ENCODE results near the gene SYT11.
"Not testable (repeated sequence)": the region's sequence is repeated elsewhere in the genome, so short reads cannot be mapped to it uniquely, and the experiment has no call there.

The SYT11 gene

DNA sequence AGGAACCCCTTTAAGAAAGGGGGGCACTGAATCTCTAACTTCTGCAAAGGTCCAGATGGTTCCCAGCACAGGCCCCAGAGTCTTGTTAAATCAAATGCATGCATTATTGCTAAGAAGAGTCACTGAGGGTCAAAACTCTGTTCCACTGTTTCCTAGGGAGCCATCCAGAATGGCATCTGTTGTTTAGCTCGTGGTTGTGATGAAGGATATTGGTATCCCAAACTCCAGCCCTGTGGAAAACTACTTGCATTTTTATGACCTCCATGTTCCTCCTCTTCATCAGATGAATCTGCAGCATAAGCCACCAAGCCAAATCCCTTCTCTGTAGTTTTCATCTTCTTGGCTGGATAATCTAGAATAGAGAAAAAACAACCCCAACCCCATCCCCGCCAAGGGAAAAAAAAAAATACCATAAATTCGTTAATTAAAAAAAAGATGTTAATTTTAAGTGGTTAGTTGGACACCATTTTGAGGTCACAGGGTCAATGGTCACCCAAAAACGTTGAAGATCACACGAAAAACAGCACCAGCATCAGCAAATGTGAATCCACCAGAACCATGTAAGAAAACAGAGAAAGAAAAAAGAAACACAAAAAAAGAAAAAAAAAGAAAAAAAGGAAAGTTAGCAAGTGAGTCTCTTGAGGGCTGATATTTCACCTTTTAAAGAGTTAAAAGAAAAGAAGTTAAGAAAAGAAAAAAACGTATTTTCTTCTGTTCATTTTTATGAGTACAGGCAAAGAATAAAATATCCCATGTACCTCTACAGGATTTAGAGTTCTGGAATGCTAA is 54.8 kb downstream of the SYT11 start:
- peaks cover 27% of the 10 kb centered on the region for H3K4me1 Mint-ChIP-seq
- no peaks in the 10 kb centered on the region for H3K9me3 Mint-ChIP-seq
- DNase-seq (ENCODE audit: low spot score in 2 of 2) (no peak), ATAC-seq (replicated peaks; ENCODE audit: extremely low read depth, poor library complexity, severe bottlenecking) (no peak)
- H3K27ac Mint-ChIP-seq (ENCODE audit: low read depth) = peak overlapping the region; percentile 45
- no peaks in the 10 kb centered on the region for H3K27me3 Mint-ChIP-seq
- no peak overlapping the region for H3K4me3 Mint-ChIP-seq
- peaks cover 76% of the 10 kb centered on the region for H3K36me3 Mint-ChIP-seq (ENCODE audit: insufficient read depth)

DNA sequence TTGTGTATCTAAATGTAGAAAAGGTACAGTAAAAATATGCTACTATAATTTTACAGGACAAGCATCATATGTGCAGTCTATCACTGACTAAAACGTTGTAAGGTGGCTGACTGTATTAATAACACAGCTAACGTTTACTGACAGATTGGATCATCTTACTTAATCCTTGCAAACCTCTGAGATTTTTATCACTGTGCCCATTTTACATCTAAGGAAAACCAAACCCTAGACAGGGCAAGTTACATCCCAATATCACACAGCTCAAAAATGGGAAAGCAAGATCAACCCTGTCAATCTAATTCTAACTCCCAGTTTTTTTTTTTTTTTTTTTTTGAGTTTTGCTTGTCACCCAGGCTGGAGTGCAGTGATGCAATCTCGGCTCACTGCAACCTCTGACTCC is 59.3 kb downstream of the SYT11 start:
- ATAC-seq (replicated peaks; ENCODE audit: extremely low read depth, poor library complexity, severe bottlenecking) = no peak
- Mint-ChIP-seq H3K27ac (ENCODE audit: low read depth) (no peak overlapping the region), H3K27me3 (no peaks in the 10 kb centered on the region), H3K9me3 (no peaks in the 10 kb centered on the region), H3K4me1 (peaks cover 12% of the 10 kb centered on the region), H3K36me3 (ENCODE audit: insufficient read depth) (peaks cover 94% of the 10 kb centered on the region), H3K4me3 (no peak overlapping the region)
- DNase-seq (ENCODE audit: low spot score in 2 of 2) = no peak

DNA sequence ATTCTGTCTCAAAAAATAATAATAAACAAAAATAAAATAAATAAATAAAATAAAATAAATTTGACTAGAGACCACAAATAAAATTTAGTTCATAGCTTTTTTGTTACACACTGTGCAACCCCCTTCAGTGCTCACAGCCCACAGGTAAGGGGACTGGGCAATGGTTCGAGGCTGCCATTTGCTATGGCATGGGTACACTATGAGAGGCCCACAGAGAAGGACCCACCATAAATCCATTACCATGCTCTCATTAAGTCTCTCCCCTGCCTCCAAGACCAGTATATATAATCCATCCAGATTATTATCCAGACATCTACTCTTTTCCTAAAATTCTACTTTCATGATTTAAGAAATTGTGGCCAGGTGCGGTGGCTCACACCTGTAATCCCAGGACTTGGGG is 60.4 kb downstream of the SYT11 start:
- DNase-seq (ENCODE audit: low spot score in 2 of 2) (no peak), ATAC-seq (replicated peaks; ENCODE audit: extremely low read depth, poor library complexity, severe bottlenecking) (no peak)
- Mint-ChIP-seq H3K4me3 (no peak overlapping the region), H3K27me3 (no peaks in the 10 kb centered on the region), H3K9me3 (no peaks in the 10 kb centered on the region), H3K36me3 (ENCODE audit: insufficient read depth) (peaks cover 93% of the 10 kb centered on the region), H3K4me1 (peaks cover 12% of the 10 kb centered on the region), H3K27ac (ENCODE audit: low read depth) (no peak overlapping the region)

DNA sequence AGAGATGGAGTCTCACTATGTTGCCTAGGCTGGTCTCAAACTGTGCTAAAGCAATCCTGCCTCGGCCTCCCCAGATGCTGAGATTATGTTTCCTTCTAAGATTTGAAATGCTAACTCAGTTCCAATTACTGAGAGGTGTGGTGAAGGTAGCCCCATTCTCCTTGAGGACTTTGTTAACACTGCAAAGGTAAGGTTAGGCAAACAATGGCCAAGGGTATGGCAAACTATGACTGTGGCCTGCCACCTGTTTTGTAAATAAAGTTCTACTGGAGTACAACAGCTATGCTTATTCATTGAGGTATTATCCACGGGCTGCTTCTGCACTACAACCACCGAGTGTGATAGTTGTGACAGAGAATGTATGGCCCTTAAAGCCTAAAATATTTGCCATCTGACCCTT is 61.4 kb downstream of the SYT11 start:
- ATAC-seq (replicated peaks; ENCODE audit: extremely low read depth, poor library complexity, severe bottlenecking) (no peak), DNase-seq (ENCODE audit: low spot score in 2 of 2) (no peak)
- H3K4me3 Mint-ChIP-seq = no peak overlapping the region
- no peak overlapping the region for H3K27ac Mint-ChIP-seq (ENCODE audit: low read depth)
- no peaks in the 10 kb centered on the region for H3K27me3 Mint-ChIP-seq
- H3K4me1 Mint-ChIP-seq = peaks cover 12% of the 10 kb centered on the region
- no peaks in the 10 kb centered on the region for H3K9me3 Mint-ChIP-seq
- H3K36me3 Mint-ChIP-seq (ENCODE audit: insufficient read depth) = peaks cover 92% of the 10 kb centered on the region

DNA sequence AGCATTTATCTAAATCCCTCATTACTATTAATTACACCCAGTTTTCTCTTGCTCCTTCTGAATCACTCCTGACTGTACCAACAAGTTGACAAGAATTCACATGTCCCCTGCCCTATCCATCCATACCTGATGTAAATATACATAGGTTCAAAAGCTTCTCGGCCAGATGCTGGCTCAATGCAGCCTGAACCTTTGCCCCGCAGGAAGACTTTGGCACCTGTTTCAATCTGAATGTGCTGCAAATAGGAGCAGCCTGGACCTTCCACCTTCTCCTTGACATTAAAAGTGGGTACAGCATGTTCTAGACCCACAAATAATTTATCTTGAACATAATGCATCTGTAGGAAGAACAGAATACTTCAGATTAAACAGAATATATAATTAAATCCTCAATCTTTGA is 66.1 kb downstream of the SYT11 start:
- Mint-ChIP-seq H3K36me3 (ENCODE audit: insufficient read depth) (peaks cover 89% of the 10 kb centered on the region), H3K27me3 (no peaks in the 10 kb centered on the region), H3K4me1 (peaks cover 18% of the 10 kb centered on the region), H3K4me3 (no peak overlapping the region), H3K27ac (ENCODE audit: low read depth) (no peak overlapping the region), H3K9me3 (no peaks in the 10 kb centered on the region)
- ATAC-seq (replicated peaks; ENCODE audit: extremely low read depth, poor library complexity, severe bottlenecking) = no peak
- DNase-seq (ENCODE audit: low spot score in 2 of 2) = no peak

DNA sequence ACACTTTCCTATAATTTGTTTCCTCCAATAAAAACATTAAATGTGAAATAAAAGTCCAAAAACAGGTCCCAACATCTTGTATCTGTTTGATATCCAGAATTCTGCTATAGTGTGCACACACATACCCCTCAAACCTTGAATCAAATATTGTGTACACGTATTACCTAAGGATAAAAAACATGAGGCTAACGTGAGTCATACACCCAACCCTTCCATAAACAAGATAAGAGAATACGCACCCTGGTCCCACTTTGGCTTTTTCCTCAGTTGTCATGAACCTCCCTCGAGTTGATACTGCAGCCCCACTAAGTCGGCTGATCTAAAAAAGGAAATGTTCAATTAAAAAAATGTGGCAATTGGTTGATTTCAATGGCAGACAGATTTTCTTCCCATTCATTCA is 69.7 kb downstream of the SYT11 start:
- no peak overlapping the region for H3K4me3 Mint-ChIP-seq

DNA sequence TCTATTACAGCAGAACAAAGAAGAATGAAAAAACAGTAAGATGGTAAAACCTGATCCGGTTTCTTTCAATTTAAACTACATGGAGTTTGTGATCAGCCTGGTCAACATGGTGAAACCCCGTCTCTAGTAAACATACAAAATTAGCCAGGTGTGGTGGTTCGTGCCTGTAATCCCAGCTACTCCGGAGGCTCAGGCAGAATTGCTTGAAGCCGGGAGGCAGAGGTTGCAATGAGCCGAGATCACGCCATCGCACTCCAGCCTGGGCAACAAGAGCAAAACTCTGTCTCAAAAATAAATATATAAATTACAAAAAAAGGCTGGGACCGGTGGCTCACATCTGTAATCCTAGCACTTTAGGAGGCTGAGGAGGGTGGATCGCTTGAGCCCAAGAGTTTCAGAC is 71.4 kb downstream of the SYT11 start:
- peaks cover 25% of the 10 kb centered on the region for H3K4me1 Mint-ChIP-seq
- H3K36me3 Mint-ChIP-seq (ENCODE audit: insufficient read depth) = peaks cover 56% of the 10 kb centered on the region
- H3K4me3 Mint-ChIP-seq = peak overlapping the region; percentile 13
- not testable (repeated sequence) for DNase-seq (ENCODE audit: low spot score in 2 of 2); H3K9me3 Mint-ChIP-seq; H3K27me3 Mint-ChIP-seq; ATAC-seq (replicated peaks; ENCODE audit: extremely low read depth, poor library complexity, severe bottlenecking)
- H3K27ac Mint-ChIP-seq (ENCODE audit: low read depth) = peak overlapping the region; percentile 90

More for the DNA sequence above, 69.7 kb downstream of the SYT11 start:
- peaks cover 25% of the 10 kb centered on the region for H3K4me1 Mint-ChIP-seq
- H3K9me3 Mint-ChIP-seq = no peaks in the 10 kb centered on the region
- peak overlapping the region; percentile 6 for H3K27ac Mint-ChIP-seq (ENCODE audit: low read depth)
- H3K36me3 Mint-ChIP-seq (ENCODE audit: insufficient read depth) = peaks cover 72% of the 10 kb centered on the region
- ATAC-seq (replicated peaks; ENCODE audit: extremely low read depth, poor library complexity, severe bottlenecking) = no peak
- no peak for DNase-seq (ENCODE audit: low spot score in 2 of 2)
- no peaks in the 10 kb centered on the region for H3K27me3 Mint-ChIP-seq

DNA sequence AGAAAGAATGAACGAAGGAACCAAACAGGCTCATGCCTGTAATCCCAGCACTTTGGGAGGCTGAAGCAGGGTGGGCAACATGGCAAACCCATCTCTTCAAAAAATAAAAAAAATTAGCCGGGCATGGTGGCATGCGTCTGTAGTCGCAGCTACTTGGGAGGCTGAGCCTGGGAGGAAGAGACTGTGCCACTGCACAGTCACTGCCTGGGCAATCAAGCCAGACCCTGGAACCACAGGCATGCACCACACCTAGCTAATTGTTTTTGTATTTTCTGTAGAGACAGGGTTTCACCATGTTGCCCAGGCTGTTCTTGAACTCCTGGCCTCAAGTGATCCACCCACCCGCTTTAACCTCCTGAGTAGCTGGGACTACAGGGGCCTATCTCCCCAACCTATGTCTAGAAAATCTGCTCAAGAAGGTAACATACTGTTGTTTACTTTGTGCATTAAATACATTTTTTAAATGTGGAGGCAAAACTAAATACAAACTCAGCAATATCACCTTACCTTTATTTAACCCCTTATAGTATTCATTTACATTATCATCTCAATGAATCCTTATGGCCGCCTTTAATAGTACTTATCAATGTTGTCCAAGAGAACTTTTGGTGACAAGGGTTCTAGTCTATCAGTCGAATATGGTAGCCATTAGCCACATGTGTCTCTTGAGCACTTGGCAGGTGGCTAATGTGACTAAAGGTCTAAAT is 72.1 kb downstream of the SYT11 start:
- Mint-ChIP-seq H3K4me3 (no peak overlapping the region), H3K27ac (ENCODE audit: low read depth) (peak overlapping the region; percentile 90), H3K27me3 (no peaks in the 10 kb centered on the region), H3K4me1 (peaks cover 25% of the 10 kb centered on the region), H3K9me3 (no peaks in the 10 kb centered on the region), H3K36me3 (ENCODE audit: insufficient read depth) (peaks cover 49% of the 10 kb centered on the region)
- no peak for ATAC-seq (replicated peaks; ENCODE audit: extremely low read depth, poor library complexity, severe bottlenecking)
- no peak for DNase-seq (ENCODE audit: low spot score in 2 of 2)

DNA sequence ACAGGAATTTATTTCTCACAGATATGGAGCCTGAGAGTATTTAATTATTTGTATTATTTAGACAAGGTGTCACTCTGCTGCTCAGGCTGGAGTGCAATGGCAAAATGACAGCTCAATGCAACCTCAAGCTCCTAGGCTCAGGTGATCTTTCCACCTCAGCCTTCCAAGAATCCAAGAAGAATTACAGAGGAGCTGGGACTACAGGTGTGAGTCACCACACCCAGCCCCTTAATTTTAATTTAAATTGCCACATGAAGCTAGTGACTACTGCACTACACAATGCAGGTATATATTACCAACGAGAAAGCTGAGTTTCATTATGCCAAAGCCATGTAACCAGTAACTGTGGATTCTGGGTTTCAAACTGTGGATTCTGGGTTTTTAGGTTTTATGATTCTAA is 72.7 kb downstream of the SYT11 start:
- ATAC-seq (replicated peaks; ENCODE audit: extremely low read depth, poor library complexity, severe bottlenecking) (no peak), DNase-seq (ENCODE audit: low spot score in 2 of 2) (no peak)
- no peaks in the 10 kb centered on the region for H3K27me3 Mint-ChIP-seq
- H3K9me3 Mint-ChIP-seq = no peaks in the 10 kb centered on the region
- H3K36me3 Mint-ChIP-seq (ENCODE audit: insufficient read depth) = peaks cover 43% of the 10 kb centered on the region
- peaks cover 25% of the 10 kb centered on the region for H3K4me1 Mint-ChIP-seq
- H3K4me3 Mint-ChIP-seq = no peak overlapping the region
- H3K27ac Mint-ChIP-seq (ENCODE audit: low read depth) = no peak overlapping the region

DNA sequence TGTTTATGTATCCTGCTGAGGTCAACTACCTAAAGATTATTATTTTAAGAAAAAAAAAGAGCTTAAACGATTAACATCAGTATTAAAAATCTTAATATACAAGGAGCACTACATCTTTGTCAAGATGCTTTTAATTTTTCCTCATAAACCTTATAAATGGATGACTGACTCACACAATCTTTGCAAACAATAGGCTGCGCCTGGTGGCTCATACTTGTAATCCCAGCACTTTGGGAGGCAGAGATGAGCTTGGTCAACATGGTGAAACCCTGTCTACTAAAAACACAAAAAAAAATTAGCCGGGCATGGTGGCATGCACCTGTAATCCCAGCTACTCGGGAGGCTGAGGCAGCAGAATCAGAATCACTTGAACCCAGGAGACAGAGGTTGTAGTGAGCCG is 73.1 kb downstream of the SYT11 start:
- peaks cover 25% of the 10 kb centered on the region for H3K4me1 Mint-ChIP-seq
- H3K27ac Mint-ChIP-seq (ENCODE audit: low read depth) = no peak overlapping the region
- H3K36me3 Mint-ChIP-seq (ENCODE audit: insufficient read depth) = peaks cover 39% of the 10 kb centered on the region
- H3K27me3 Mint-ChIP-seq = no peaks in the 10 kb centered on the region
- DNase-seq (ENCODE audit: low spot score in 2 of 2) (no peak), ATAC-seq (replicated peaks; ENCODE audit: extremely low read depth, poor library complexity, severe bottlenecking) (no peak)
- H3K9me3 Mint-ChIP-seq = no peaks in the 10 kb centered on the region
- H3K4me3 Mint-ChIP-seq = no peak overlapping the region

DNA sequence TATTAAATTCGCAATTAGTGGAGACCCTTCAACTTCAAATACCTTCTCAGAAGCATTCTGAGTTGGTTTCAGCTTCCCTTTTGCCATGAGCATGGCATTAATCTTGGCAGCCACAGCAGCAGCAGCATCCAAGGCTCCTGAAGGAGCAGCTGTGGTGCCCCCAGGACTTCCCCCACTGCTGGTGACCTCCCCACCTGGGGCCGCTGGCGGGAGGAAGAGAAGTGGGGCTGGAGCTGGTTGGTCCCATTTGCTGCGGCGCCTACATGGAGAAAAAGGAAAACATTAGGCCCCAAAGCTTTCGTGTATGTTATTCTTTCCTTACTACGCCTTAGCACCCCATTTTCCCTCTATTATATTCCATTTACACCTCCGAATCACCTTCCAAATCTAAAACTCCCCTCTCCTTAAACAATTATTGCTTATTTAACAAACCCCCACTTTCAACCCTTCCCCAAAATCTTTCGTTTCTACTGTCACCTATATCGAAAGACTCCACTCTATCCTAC is 74.3 kb downstream of the SYT11 start:
- no peaks in the 10 kb centered on the region for H3K9me3 Mint-ChIP-seq
- ATAC-seq (replicated peaks; ENCODE audit: extremely low read depth, poor library complexity, severe bottlenecking) = no peak
- no peak overlapping the region for H3K27ac Mint-ChIP-seq (ENCODE audit: low read depth)
- H3K27me3 Mint-ChIP-seq = no peaks in the 10 kb centered on the region
- DNase-seq (ENCODE audit: low spot score in 2 of 2) = no peak
- peaks cover 27% of the 10 kb centered on the region for H3K36me3 Mint-ChIP-seq (ENCODE audit: insufficient read depth)
- H3K4me3 Mint-ChIP-seq = no peak overlapping the region
- H3K4me1 Mint-ChIP-seq = peaks cover 25% of the 10 kb centered on the region

DNA sequence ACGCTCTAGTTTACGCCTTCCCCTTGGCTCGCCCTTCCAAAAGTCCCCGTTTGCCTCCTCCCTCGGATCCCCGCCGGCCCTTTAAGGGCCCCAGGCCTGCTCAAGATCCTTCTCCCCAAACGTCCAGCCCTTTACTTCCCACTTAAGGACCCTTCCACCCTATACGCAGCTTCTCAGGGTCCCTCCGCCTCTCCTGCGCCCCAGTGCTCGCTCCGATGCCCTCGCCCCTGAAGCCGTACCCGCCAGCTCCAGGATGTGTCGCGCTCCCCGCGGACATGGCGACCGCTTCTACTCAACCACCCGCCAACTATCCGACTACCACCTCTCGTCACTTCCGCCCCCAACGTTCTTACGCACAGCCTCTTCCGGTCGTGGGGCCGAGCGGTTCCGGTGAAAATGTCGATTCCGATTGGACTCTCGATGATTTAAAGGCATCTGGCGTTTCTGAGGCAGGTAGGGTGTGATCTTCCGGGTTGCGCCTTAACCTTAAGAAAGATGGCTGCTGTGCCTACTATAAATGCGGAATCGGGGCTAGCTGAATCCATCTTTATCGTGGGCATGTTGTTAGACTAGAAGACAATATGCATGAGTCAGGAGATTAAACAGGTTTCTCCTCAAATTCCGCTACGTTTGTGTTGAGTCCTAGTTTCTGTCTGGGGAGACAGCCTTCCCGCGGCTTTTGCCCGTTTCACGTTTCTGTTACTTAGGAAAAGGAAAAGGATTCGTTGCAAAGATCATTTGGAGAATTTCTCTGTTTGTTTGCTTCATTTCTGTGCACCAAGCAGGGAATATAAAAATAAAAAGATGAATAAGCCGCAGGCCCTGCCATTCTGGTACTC is 74.9 kb downstream of the SYT11 start, which contains the start of gene KHDC4:
Gene KHDC4 (minus strand): TSS at position 317 of the 839 bp plus-strand sequence. CDS start 40 bp downstream, at position 277.
- H3K9me3 Mint-ChIP-seq = no peaks in the 10 kb centered on the region
- no peak within 1 kb of the TSS for H3K4me3 Mint-ChIP-seq
- H3K27ac Mint-ChIP-seq (ENCODE audit: low read depth) = no peak within 1 kb of the TSS

More for the DNA sequence above, 74.9 kb downstream of the SYT11 start, which contains the start of gene KHDC4:
- no peaks in the 10 kb centered on the region for H3K27me3 Mint-ChIP-seq
- DNase-seq (ENCODE audit: low spot score in 2 of 2) (peak; percentile 83 to 94), ATAC-seq (replicated peaks; ENCODE audit: extremely low read depth, poor library complexity, severe bottlenecking) (peak; percentile 98)
- H3K4me1 Mint-ChIP-seq = peaks cover 23% of the 10 kb centered on the region
- peaks cover 22% of the 10 kb centered on the region for H3K36me3 Mint-ChIP-seq (ENCODE audit: insufficient read depth)

Data from central memory CD8-positive, alpha-beta T cell (primary cell).